Trophoblast cell (in vitro differentiated cells and primary cell): Measurements from ENCODE around the gene C12orf76.
A peak's percentile ranks its signal among the peaks of the same experiment; 100 is the strongest.
"Not testable (repeated sequence)": the region's sequence is repeated elsewhere in the genome, so short reads cannot be mapped to it uniquely, and the experiment has no call there.

Experiments used
- DNase-seq, 2 donors: peaks; one replicate each; pipeline ENCODE4 v3.0.0-alpha.2; 2016
- H2AFZ ChIP-seq: 2 replicates; pipeline ENCODE4 v1.6.1; 2013; ENCODE audit warnings: low read length, moderate library complexity, mild to moderate bottlenecking; ENCODE audit not compliant: insufficient read depth, poor library complexity
- H2AK5ac ChIP-seq: 2 replicates; pipeline ENCODE4 v1.6.1; 2013; ENCODE audit warnings: mild to moderate bottlenecking, low read length
- H2BK120ac ChIP-seq: 2 replicates; pipeline ENCODE4 v1.6.1; 2013; ENCODE audit warnings: low read length, mild to moderate bottlenecking, moderate library complexity; ENCODE audit not compliant: insufficient read depth, poor library complexity
- H2BK12ac ChIP-seq: 2 replicates; pipeline ENCODE4 v1.6.1; 2013; ENCODE audit warnings: mild to moderate bottlenecking, low read length, moderate library complexity
- H2BK5ac ChIP-seq: 2 replicates; pipeline ENCODE4 v1.6.1; 2013; ENCODE audit warnings: low read length, low read depth, moderate library complexity, mild to moderate bottlenecking; ENCODE audit not compliant: poor library complexity
- H3K14ac ChIP-seq: 2 replicates; pipeline ENCODE4 v1.6.1; 2013; ENCODE audit warnings: mild to moderate bottlenecking, low read length
- H3K18ac ChIP-seq: 2 replicates; pipeline ENCODE4 v1.6.1; 2013; ENCODE audit warnings: mild to moderate bottlenecking, low read length
- H3K23ac ChIP-seq: 2 replicates; pipeline ENCODE4 v1.6.1; 2013; ENCODE audit warnings: low read length
- H3K27ac ChIP-seq: 2 replicates; pipeline ENCODE4 v1.5.1; 2013; ENCODE audit warnings: low read depth, mild to moderate bottlenecking, inconsistent platforms, low read length, moderate library complexity
- H3K27me3 ChIP-seq: 2 replicates; pipeline ENCODE4 v1.6.1; 2013; ENCODE audit warnings: inconsistent platforms, mild to moderate bottlenecking, low read length, moderate library complexity; ENCODE audit not compliant: insufficient read depth
- H3K36me3 ChIP-seq, 2 experiments: 1 replicate in 1 of 2; 2 replicates in 1 of 2; pipeline ENCODE4 v1.6.1; 2013; ENCODE audit warnings: low read length in 2 of 2, mild to moderate bottlenecking in 2 of 2, moderate library complexity in 1 of 2; ENCODE audit not compliant: insufficient read depth in 2 of 2, control insufficient read depth in 1 of 2
- H3K4ac ChIP-seq: 2 replicates; pipeline ENCODE4 v1.6.1; 2013; ENCODE audit warnings: low read depth, mild to moderate bottlenecking, low read length, moderate library complexity
- H3K4me1 ChIP-seq, 2 experiments: 1 replicate in 1 of 2; 2 replicates in 1 of 2; pipeline ENCODE4 v1.6.1; 2013; ENCODE audit warnings: low read length in 2 of 2, mild to moderate bottlenecking in 2 of 2, moderate library complexity in 1 of 2; ENCODE audit not compliant: insufficient read depth in 2 of 2, control insufficient read depth in 1 of 2
- H3K4me2 ChIP-seq: 2 replicates; pipeline ENCODE4 v1.6.1; 2013; ENCODE audit warnings: inconsistent platforms, mild to moderate bottlenecking, low read length, moderate library complexity
- H3K4me3 ChIP-seq: 2 replicates; pipeline ENCODE4 v1.5.1; 2013; ENCODE audit warnings: mild to moderate bottlenecking, low read depth, low read length, inconsistent platforms
- H3K79me1 ChIP-seq: one replicate; pipeline ENCODE4 v1.6.1; 2013; ENCODE audit warnings: low read length
- H3K79me2 ChIP-seq: 2 replicates; pipeline ENCODE4 v1.6.1; 2013; ENCODE audit warnings: low read length, mild to moderate bottlenecking; ENCODE audit not compliant: control insufficient read depth, insufficient read depth, poor library complexity
- H3K9ac ChIP-seq: 2 replicates; pipeline ENCODE4 v1.6.1; 2013; ENCODE audit warnings: mild to moderate bottlenecking, low read length
- H3K9me3 ChIP-seq: 2 replicates; pipeline ENCODE4 v1.6.1; 2013; ENCODE audit warnings: low read depth, mild to moderate bottlenecking, control low read depth, inconsistent platforms, low read length; ENCODE audit not compliant: insufficient read depth
- H4K12ac ChIP-seq: 2 replicates; pipeline ENCODE4 v1.6.1; 2013; ENCODE audit warnings: low read depth, mild to moderate bottlenecking, low read length, moderate library complexity
- H4K8ac ChIP-seq: 2 replicates; pipeline ENCODE4 v1.6.1; 2013; ENCODE audit warnings: low read depth, mild to moderate bottlenecking, low read length, moderate library complexity
- H4K91ac ChIP-seq: one replicate; pipeline ENCODE4 v1.6.1; 2013; ENCODE audit warnings: low read depth, mild to moderate bottlenecking, low read length, moderate library complexity
- WGBS: extraction: QIAGEN DNeasy Blood & Tissue Kit; methylation state at CpG from one replicate; pipeline ENCODE4 v1.1.7; 2013; ENCODE audit warnings: missing lambda C conversion rate; ENCODE audit not compliant: insufficient read length, insufficient coverage; ENCODE audit errors: extremely low coverage; 5-methylcytosine and 5-hydroxymethylcytosine counted together

C12orf76 gene

GRCh38 chr12:110088936-110089335 lies 40.6 kb upstream of the C12orf76 start:
- no peak overlapping the region for H3K18ac ChIP-seq
- H4K12ac ChIP-seq: no peak overlapping the region
- H3K27me3 ChIP-seq: no peaks in the 10 kb centered on the region
- no peak overlapping the region for H3K4me3 ChIP-seq
- no peak overlapping the region for H3K14ac ChIP-seq
- no peak overlapping the region for H2BK12ac ChIP-seq
- WGBS: no CpG with 5 or more reads among the region's 5 CpGs
- H2AFZ ChIP-seq: no peak overlapping the region
- no peaks in the 10 kb centered on the region for H3K79me2 ChIP-seq
- H3K36me3 ChIP-seq: no peaks in the 10 kb centered on the region
- no peak overlapping the region for H2BK120ac ChIP-seq
- H3K4me2 ChIP-seq: no peak overlapping the region
- no peak overlapping the region for H2BK5ac ChIP-seq
- no peak overlapping the region for H3K4ac ChIP-seq
- H4K8ac ChIP-seq: no peak overlapping the region
- H3K4me1 ChIP-seq: no peaks in the 10 kb centered on the region
- no peak overlapping the region for H4K91ac ChIP-seq
- peak in 1 of 2 donors; percentile 12 for DNase-seq
- no peaks in the 10 kb centered on the region for H3K9me3 ChIP-seq
- H3K23ac ChIP-seq: no peak overlapping the region
- no peak overlapping the region for H3K9ac ChIP-seq
- no peak overlapping the region for H3K27ac ChIP-seq
- H3K79me1 ChIP-seq: no peaks in the 10 kb centered on the region
- H2AK5ac ChIP-seq: no peak overlapping the region

- not testable (repeated sequence) for H2AK5ac ChIP-seq, H4K8ac ChIP-seq, H3K79me2 ChIP-seq, H2BK12ac ChIP-seq, H3K14ac ChIP-seq, H2BK120ac ChIP-seq, H3K27ac ChIP-seq, H3K4me1 ChIP-seq, H3K18ac ChIP-seq, H3K4ac ChIP-seq, H3K4me2 ChIP-seq, H3K79me1 ChIP-seq, H2BK5ac ChIP-seq, H3K9ac ChIP-seq, H2AFZ ChIP-seq, H3K4me3 ChIP-seq, H3K9me3 ChIP-seq, DNase-seq, H3K23ac ChIP-seq, H4K12ac ChIP-seq, H3K27me3 ChIP-seq, H3K36me3 ChIP-seq, H4K91ac ChIP-seq
- WGBS: no CpG with 5 or more reads among the region's 6 CpGs
Observed at GRCh38 chr12:110088216-110088615, 39.9 kb upstream of the C12orf76 start.

GRCh38 chr12:110084314-110085015 lies 36.1 kb upstream of the C12orf76 start:
- H3K14ac ChIP-seq: no peak overlapping the region
- H2AK5ac ChIP-seq: no peak overlapping the region
- no peaks in the 10 kb centered on the region for H3K36me3 ChIP-seq
- H4K12ac ChIP-seq: no peak overlapping the region
- no peak overlapping the region for H3K4ac ChIP-seq
- H3K27ac ChIP-seq: no peak overlapping the region
- no peak overlapping the region for H3K18ac ChIP-seq
- H2BK120ac ChIP-seq: no peak overlapping the region
- H3K9me3 ChIP-seq: no peaks in the 10 kb centered on the region
- no peak overlapping the region for H2BK5ac ChIP-seq
- no peak overlapping the region for H3K4me2 ChIP-seq
- no peaks in the 10 kb centered on the region for H3K4me1 ChIP-seq
- H4K91ac ChIP-seq: no peak overlapping the region
- no CpG with 5 or more reads among the region's 4 CpGs for WGBS
- no peak overlapping the region for H3K9ac ChIP-seq
- no peak overlapping the region for H3K4me3 ChIP-seq
- no peaks in the 10 kb centered on the region for H3K79me2 ChIP-seq
- H2BK12ac ChIP-seq: no peak overlapping the region
- DNase-seq: peak; percentile 42 to 67
- no peak overlapping the region for H3K23ac ChIP-seq
- no peak overlapping the region for H2AFZ ChIP-seq
- H3K27me3 ChIP-seq: no peaks in the 10 kb centered on the region
- H4K8ac ChIP-seq: no peak overlapping the region
- no peaks in the 10 kb centered on the region for H3K79me1 ChIP-seq

GRCh38 chr12:110080410-110080809 lies 32.1 kb upstream of the C12orf76 start:
- Histone ChIP-seq H3K4me1 (no peaks in the 10 kb centered on the region), H3K4me2 (no peak overlapping the region), H3K4ac (no peak overlapping the region), H4K8ac (no peak overlapping the region), H2AFZ (no peak overlapping the region), H3K9me3 (no peaks in the 10 kb centered on the region), H4K91ac (no peak overlapping the region), H3K27me3 (no peaks in the 10 kb centered on the region), H3K14ac (no peak overlapping the region), H3K4me3 (no peak overlapping the region), H2AK5ac (no peak overlapping the region), H2BK5ac (no peak overlapping the region), H3K18ac (no peak overlapping the region), H3K36me3 (no peaks in the 10 kb centered on the region), H2BK12ac (no peak overlapping the region), H3K9ac (no peak overlapping the region), H2BK120ac (no peak overlapping the region), H3K79me1 (no peaks in the 10 kb centered on the region), H3K23ac (no peak overlapping the region), H3K27ac (no peak overlapping the region), H3K79me2 (no peaks in the 10 kb centered on the region), H4K12ac (no peak overlapping the region)
- WGBS: no CpG with 5 or more reads among the region's 7 CpGs
- no peak for DNase-seq
